A549 treated with Hydrocortisone at 1 μM for 4 hours (cell line): ENCODE measurements around the gene ACTRT2. TPM values are rescaled to one million over a fixed set of nuclear protein-coding genes. Genes with fewer than 3 reads are reported as not detected.

ENCODE experiments used
- total RNA-seq: library from RNA; stranded (reverse); fragments of 200-300 nt; extraction: Qiagen RNA extraction; gene quantifications from 5 replicates; pipeline ENCODE4 v1.2.3, GENCODE V29; 2022

Gene ACTRT2
- total RNA-seq: not detected in 5 replicates

GRCh38 chr1:3021233-3021671, at the start of gene ACTRT2:
ACTRT2 (plus strand) TSS chr1:3021467; CDS start chr1:3021687, 220 bp downstream.

GRCh38 chr1:3068564-3069431, 47.5 kb downstream of the ACTRT2 start, which contains the start of gene PRDM16:
PRDM16 (plus strand) TSS chr1:3069203; CDS start chr1:3069260, 57 bp downstream.

Other genes starting within 250 kb of the ACTRT2 start
- 0.01 to 0.07 TPM (median 0.03 TPM) in 5 replicates for gene TTC34, start 219.8 kb upstream of the ACTRT2 start, total RNA-seq
- gene PRDM16, start 47.7 kb downstream of the ACTRT2 start, total RNA-seq: 0.09 to 0.45 TPM (median 0.13 TPM) in 5 replicates